Panc1 (cell line): ENCODE results near the gene HS3ST3A1. TPM values are rescaled to one million over a fixed set of nuclear protein-coding genes. Genes with fewer than 3 reads are reported as not detected.

Experiments
- ATAC-seq: fragments of 200-7000 bp; cut with Tn5 transposase; 2 replicates; pipeline ENCODE4 v1.9.1; 2020; ENCODE audit warnings: mild to moderate bottlenecking, moderate library complexity
- BruUV-seq: library from RNA; stranded (reverse); fragments of 400-500 nt; replicated peaks from 2 replicates; lab custom pipeline; 2021; lab: Mats Ljungman, UMichigan
- CTCF ChIA-PET: fragments of 300-600 bp; sonication (Branson Sonifier 250); formaldehyde crosslinking; loops from one replicate; lab custom pipeline; 2022; ENCODE audit warnings: antibody characterized with exemption; lab: Charles Lee
- POLR2A ChIA-PET: fragments of 300-600 bp; sonication (Branson Sonifier 250); formaldehyde crosslinking; loops from one replicate; lab custom pipeline; 2022; ENCODE audit warnings: antibody characterized with exemption; lab: Charles Lee
- DNase-seq: peaks from one replicate; pipeline ENCODE4 v3.0.0-alpha.2; 2010; ENCODE audit warnings: low read depth, low spot score
- H3K27ac ChIP-seq: 2 replicates; pipeline ENCODE4 v1.5.1; 2011; ENCODE audit warnings: mild to moderate bottlenecking, low read length, inconsistent platforms
- H3K27me3 ChIP-seq: fragments of 200-500 bp; sonication (Bioruptor generic); 2 replicates; pipeline ENCODE4 v1.6.0; 2014; ENCODE audit warnings: low read length, inconsistent platforms; ENCODE audit not compliant: control insufficient read depth, insufficient read depth
- H3K36me3 ChIP-seq: fragments of 200-500 bp; sonication (Bioruptor generic); 2 replicates; pipeline ENCODE4 v1.5.1; 2014; ENCODE audit warnings: inconsistent platforms, mild to moderate bottlenecking, low read length, moderate library complexity; ENCODE audit not compliant: control insufficient read depth, insufficient read depth
- H3K4me1 ChIP-seq: 2 replicates; pipeline ENCODE4 v1.5.1; 2011; ENCODE audit warnings: inconsistent platforms, mild to moderate bottlenecking, low read length, moderate library complexity; ENCODE audit not compliant: control insufficient read depth, insufficient read depth
- H3K4me3 ChIP-seq, 2 experiments: 2 replicates each; pipeline ENCODE4 v1.5.1; 2011 to 2012; ENCODE audit warnings: low read depth in 2 of 2, low read length in 2 of 2, mild to moderate bottlenecking in 2 of 2, inconsistent platforms in 1 of 2, moderate library complexity in 1 of 2
- H3K9me3 ChIP-seq: fragments of 200-500 bp; sonication (Bioruptor generic); 2 replicates; pipeline ENCODE4 v1.5.1; 2014; ENCODE audit warnings: low read depth, mild to moderate bottlenecking, inconsistent platforms, low read length, moderate library complexity; ENCODE audit not compliant: control insufficient read depth, insufficient read depth
- CTCF ChIP-seq: fragments of 450-650 bp; IDR thresholded peaks from 2 replicates; pipeline ENCODE4 v1.5.1; 2017; ENCODE audit warnings: mild to moderate bottlenecking
- POLR2AphosphoS5 ChIP-seq: IDR thresholded peaks from 2 replicates; pipeline ENCODE4 v1.6.1; 2012; ENCODE audit warnings: mild to moderate bottlenecking, low read depth, low read length, moderate library complexity
- REST ChIP-seq, 2 experiments: IDR thresholded peaks; 2 replicates each; pipeline ENCODE4 v1.6.1; 2011 to 2012; ENCODE audit warnings: low read depth in 2 of 2, control low read depth in 1 of 2, low read length in 1 of 2, mild to moderate bottlenecking in 1 of 2, moderate library complexity in 1 of 2; ENCODE audit not compliant: insufficient read depth in 1 of 2
- SIN3A ChIP-seq: IDR thresholded peaks from 2 replicates; pipeline ENCODE4 v1.6.1; 2012; ENCODE audit warnings: low read depth, mild to moderate bottlenecking, low read length, moderate library complexity, borderline replicate concordance; ENCODE audit not compliant: insufficient read depth
- TCF7L2 ChIP-seq: IDR thresholded peaks from 2 replicates; pipeline ENCODE4 v1.6.1; 2011; ENCODE audit warnings: mild to moderate bottlenecking, low read depth, low read length, inconsistent platforms
- in situ Hi-C: cut with HindIII; loops from 2 replicates; pipeline ENCODE4 v1.10.0; 2016; ENCODE audit warnings: low sequenced_read_pairs, low pct_unique_long_range_greater_than_20kb
- intact Hi-C: fragments of 100-400 bp; cut with micrococcal nuclease; formaldehyde crosslinking; loops from one replicate; pipeline ENCODE4 v1.10.0; 2022; ENCODE audit not compliant: unreplicated experiment
- total RNA-seq: library from RNA; stranded (reverse); gene quantifications from one replicate; pipeline ENCODE4 v1.2.1, GENCODE V29; 2021; ENCODE audit not compliant: unreplicated experiment

The HS3ST3A1 gene
- total RNA-seq, 1 experiment from 2014 or later: 0.31 TPM

GRCh38 chr17:13502263-13502662 lies 99.5 kb downstream of the HS3ST3A1 start:
- TF ChIP-seq TCF7L2 (no peak), REST (IDR thresholded peaks at IDR 0.05; ENCODE audit: insufficient read depth in 1 of 2, low read depth in 2 of 2, low read length in 1 of 2) (no peak), SIN3A (no peak), CTCF (no peak), POLR2AphosphoS5 (no peak)
- no peaks in the 10 kb centered on the region for H3K36me3 ChIP-seq
- no peaks in the 10 kb centered on the region for H3K27me3 ChIP-seq
- no TSS peak for BruUV-seq
- no peaks in the 10 kb centered on the region for H3K4me1 ChIP-seq
- in situ Hi-C loops: no loop called here
- H3K9me3 ChIP-seq: no peaks in the 10 kb centered on the region
- intact Hi-C loops: no loop called here
- ChIA-PET POLR2A (no interaction called here), CTCF (no interaction called here)
- no peak for DNase-seq
- ATAC-seq: no peak
- H3K4me3 ChIP-seq: no peak overlapping the region
- no peak overlapping the region for H3K27ac ChIP-seq

GRCh38 chr17:13500947-13501346 lies 100.8 kb downstream of the HS3ST3A1 start:
- H3K36me3 ChIP-seq: no peaks in the 10 kb centered on the region
- DNase-seq: no peak
- no peak overlapping the region for H3K4me3 ChIP-seq
- in situ Hi-C loops (no loop called here), intact Hi-C loops (no loop called here)
- H3K27me3 ChIP-seq: no peaks in the 10 kb centered on the region
- TF ChIP-seq POLR2AphosphoS5: no peak
- TF ChIP-seq REST (IDR thresholded peaks at IDR 0.05; ENCODE audit: insufficient read depth in 1 of 2, low read depth in 2 of 2, low read length in 1 of 2): no peak
- TF ChIP-seq CTCF: no peak
- no peak for TF ChIP-seq SIN3A
- TF ChIP-seq TCF7L2: no peak
- no peak for ATAC-seq
- BruUV-seq: no TSS peak
- CTCF ChIA-PET: no interaction called here
- H3K4me1 ChIP-seq: no peaks in the 10 kb centered on the region
- POLR2A ChIA-PET: no interaction called here
- no peaks in the 10 kb centered on the region for H3K9me3 ChIP-seq
- H3K27ac ChIP-seq: no peak overlapping the region
